Ramos (cell line): ENCODE results near the gene RNASEL.
"Not testable (repeated sequence)": the region's sequence is repeated elsewhere in the genome, so short reads cannot be mapped to it uniquely, and the experiment has no call there.

Experiments used
- in situ Hi-C: fragments of 300-500 bp; cut with MboI; formaldehyde crosslinking; loops from one replicate; pipeline ENCODE4 v1.14.3; 2022; ENCODE audit warnings: low sequenced_read_pairs; ENCODE audit not compliant: unreplicated experiment

RNASEL gene

GRCh38 chr1:182567629-182568028 lies 21.4 kb downstream of the RNASEL start:
- in situ Hi-C loops = no loop called here

- in situ Hi-C loops = no loop called here
Observed at GRCh38 chr1:182565537-182565936, 23.5 kb downstream of the RNASEL start.

GRCh38 chr1:182564406-182565004 lies 24.6 kb downstream of the RNASEL start:
- in situ Hi-C loops = no loop called here

- in situ Hi-C loops = no loop called here
Observed at GRCh38 chr1:182563095-182563494, 26.0 kb downstream of the RNASEL start.

- in situ Hi-C loops = no loop called here
Observed at GRCh38 chr1:182561456-182561855, 27.6 kb downstream of the RNASEL start.

- in situ Hi-C loops = no loop called here
Observed at GRCh38 chr1:182560392-182560984, 28.6 kb downstream of the RNASEL start.

- in situ Hi-C loops = no loop called here
Observed at GRCh38 chr1:182556279-182556678, 32.8 kb downstream of the RNASEL start.

- in situ Hi-C loops = no loop called here
Observed at GRCh38 chr1:182555493-182555892, 33.6 kb downstream of the RNASEL start.

- in situ Hi-C loops = no loop called here
Observed at GRCh38 chr1:182552527-182552926, 36.5 kb downstream of the RNASEL start.

GRCh38 chr1:182549811-182550210 lies 39.2 kb downstream of the RNASEL start:
- in situ Hi-C loops = no loop called here

- in situ Hi-C loops = no loop called here
Observed at GRCh38 chr1:182549346-182549745, 39.7 kb downstream of the RNASEL start.

GRCh38 chr1:182533896-182534295 lies 55.2 kb downstream of the RNASEL start:
- in situ Hi-C loops = no loop called here

GRCh38 chr1:182528206-182528605 lies 60.9 kb downstream of the RNASEL start:
- in situ Hi-C loops = not testable (repeated sequence)

- in situ Hi-C loops = no loop called here
Observed at GRCh38 chr1:182527680-182528079, 61.4 kb downstream of the RNASEL start.

- in situ Hi-C loops = no loop called here
Observed at GRCh38 chr1:182525342-182525741, 63.7 kb downstream of the RNASEL start.
